ENCODE measurements around the gene FAM162A.

DNA sequence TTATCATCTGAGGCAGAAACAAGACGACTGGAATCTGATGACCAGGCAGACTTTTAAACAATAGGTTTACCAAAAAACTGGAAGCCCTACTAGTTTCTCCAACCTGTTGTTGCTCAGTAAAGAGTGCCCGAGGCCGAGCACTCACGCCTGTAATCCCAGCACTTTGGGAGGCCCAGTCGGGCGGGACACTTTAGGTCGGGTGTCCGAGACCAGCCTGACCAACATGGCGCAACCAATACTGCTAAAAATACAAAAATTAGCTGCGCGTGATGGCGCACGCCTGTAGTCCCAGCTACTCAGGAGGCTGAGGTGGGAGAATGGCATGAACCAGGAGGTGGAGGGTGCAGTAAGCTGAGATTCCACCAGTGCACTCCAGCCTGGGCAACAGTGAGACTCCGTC, 33.0 kb downstream of the FAM162A start:
- no peak for TF ChIP-seq FOXA1 (IDR thresholded peaks at IDR 0.05)
- no peak for TF ChIP-seq BHLHE40 (IDR thresholded peaks at IDR 0.05; ENCODE audit: borderline replicate concordance)
- no peak for TF ChIP-seq FOXM1 (IDR thresholded peaks at IDR 0.05; ENCODE audit: borderline replicate concordance)
- TF ChIP-seq ELF4 (IDR thresholded peaks at IDR 0.05): no peak
- TF ChIP-seq TARDBP (IDR thresholded peaks at IDR 0.05): no peak

Measured in HEK293T (cell line).